ENCODE data around the gene TNFSF11.

GRCh38 chr13:42610649-42611048, 36.7 kb downstream of the TNFSF11 start:
- no peak for TF ChIP-seq CTCF (IDR thresholded peaks at IDR 0.05)
- no peak for TF ChIP-seq POLR2A (IDR thresholded peaks at IDR 0.05)

All from uterus (tissue), 2 donors.